HUDEP-2 (cell line): ENCODE measurements around the gene KIR3DL3.
A peak's percentile ranks its signal among the peaks of the same experiment; 100 is the strongest.
"Not testable (repeated sequence)": the region's sequence is repeated elsewhere in the genome, so short reads cannot be mapped to it uniquely, and the experiment has no call there.

Experiments
- DNase-seq, 76 experiments: peaks; one replicate each; lab custom pipeline; 2025; ENCODE audit not compliant: unreplicated experiment in 76 of 76; lab: John Stamatoyannopoulos, UW

Gene KIR3DL3

DNA sequence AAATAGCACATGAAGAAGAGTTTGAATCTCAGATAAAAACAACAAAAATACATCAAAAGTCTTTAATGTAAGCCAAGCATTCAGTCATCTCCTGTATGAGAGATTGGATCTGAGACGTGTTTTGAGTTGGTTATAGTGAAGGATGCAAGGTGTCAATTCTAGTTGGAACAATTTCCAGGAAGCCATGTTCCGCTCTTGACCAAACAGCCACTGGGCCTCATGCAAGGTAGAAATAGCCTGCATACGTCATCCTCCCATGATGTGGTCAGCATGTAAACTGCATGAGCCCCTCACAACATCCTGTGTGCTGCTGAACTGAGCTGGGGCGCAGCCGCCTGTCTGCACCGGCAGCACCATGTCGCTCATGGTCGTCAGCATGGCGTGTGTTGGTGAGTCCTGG is at the start of gene KIR3DL3:
KIR3DL3 (plus strand) TSS at position 301 of the 400 bp plus-strand sequence; CDS start at position 356, 55 bp downstream.
- DNase-seq, result no peak

DNA sequence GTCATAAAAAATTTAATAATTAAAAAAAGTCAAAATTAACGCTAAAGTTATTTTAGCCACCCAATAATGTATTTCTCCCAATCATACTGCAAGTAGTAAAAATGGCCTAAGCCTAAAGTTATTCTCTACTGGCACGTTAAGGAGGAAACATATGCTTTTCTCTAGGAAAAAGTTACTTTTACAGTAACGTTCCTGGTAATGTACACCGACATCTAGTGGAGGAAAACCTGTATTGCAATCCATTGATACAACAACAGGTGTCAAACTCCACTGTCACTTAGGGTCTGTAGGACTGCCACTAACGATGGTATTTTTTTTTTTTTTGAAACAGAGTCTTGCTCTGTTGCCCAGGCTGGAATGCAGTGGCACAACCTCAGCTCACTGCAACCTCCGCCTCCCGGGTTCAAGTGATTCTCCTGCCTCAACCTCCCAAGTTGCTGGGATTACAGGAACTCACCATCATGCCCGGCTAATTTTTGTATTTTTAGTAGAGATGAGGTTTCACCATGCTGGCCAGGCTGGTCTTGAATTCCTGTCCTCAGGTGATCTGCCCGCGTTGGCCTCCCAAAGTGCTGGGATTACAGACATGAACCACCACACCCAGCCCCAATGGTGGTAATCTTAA is 47.9 kb upstream of the KIR3DL3 start:
- DNase-seq, result peak in 14 of 76 experiments; percentile 13 to 65 (median 31)

DNA sequence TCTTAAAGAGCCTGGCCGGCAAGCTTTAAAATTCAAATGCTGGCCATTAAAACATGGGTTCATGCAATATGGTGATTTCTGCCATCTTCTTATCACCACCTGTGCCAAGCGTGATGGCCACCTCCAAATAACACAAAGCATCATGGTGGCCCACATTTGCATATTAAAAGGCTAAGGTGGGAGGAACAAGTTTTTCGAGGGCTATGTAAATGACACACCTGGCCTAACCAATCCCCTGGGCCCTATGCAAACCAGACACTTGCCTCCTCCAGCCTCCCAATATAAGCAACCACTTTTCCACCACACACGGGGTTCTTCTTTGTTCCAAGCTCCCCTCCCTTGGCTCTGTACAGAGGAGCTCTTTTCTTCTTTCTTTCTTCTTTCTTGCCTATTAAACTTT is 47.0 kb upstream of the KIR3DL3 start:
- no peak for DNase-seq

DNA sequence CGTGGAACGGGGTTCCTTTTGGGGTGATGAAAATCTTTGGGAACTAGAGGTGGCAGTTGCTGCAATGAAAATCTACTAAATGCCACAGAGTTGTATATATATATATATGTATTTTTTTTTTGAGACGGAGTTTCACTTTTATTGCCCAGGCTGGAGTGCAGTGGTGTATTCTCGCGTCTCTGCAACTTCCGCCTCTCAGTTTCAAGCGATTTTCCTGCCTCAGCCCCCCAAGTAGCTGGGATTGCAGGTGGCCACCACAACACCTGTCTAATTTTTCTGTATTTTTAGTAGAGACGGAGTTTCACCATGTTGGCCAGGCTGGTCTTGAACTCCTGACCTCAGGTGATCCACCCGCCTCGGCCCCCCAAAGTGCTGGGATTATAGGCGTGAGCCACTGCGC is 42.6 kb upstream of the KIR3DL3 start:
- not testable (repeated sequence) for DNase-seq

DNA sequence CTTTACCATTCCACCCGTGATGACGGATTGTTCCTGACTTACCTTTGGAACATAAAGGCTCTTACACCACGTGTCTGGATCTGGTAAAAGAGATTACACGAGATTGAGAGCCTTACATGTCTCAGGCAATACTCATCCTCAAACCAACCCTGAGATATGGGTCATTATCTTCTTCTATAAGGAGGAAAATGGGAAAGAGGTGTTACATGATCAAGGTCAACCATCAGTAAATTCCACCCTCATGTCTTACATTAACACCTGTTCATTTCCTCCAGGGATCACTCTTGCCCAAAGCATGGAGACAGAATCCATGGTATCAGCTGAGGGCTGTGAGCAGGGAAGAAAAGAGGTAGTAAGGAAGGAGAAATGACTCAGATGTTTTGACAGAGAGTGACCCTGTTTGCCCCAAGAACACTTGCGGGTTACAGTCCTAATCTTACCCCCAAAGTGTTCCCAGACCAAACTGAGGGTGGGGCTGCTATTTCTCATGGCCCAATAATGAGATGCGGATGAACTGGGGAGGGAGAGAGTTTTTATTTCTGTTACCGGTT is 41.9 kb upstream of the KIR3DL3 start:
- no peak for DNase-seq

DNA sequence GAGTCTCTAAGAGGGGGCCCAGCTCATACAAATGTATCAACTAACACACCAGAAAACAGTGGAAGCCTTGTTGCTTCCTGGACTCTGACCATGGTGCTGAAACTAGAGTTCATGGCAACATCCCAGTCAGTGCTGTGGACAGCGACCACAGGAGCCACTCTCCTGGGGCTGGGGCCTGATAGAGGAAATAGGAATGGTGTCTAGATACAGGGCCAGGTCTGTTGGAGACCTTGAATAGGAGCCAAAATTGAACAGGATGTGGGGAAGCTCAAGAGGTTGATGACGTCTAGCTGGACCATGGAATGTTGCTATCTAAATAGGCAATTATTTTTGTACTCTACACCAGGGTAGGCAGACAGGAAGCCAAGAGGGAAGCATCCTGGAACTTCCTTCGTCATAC is 39.7 kb upstream of the KIR3DL3 start:
- peak in 44 of 76 experiments; percentile 5 to 72 (median 23) for DNase-seq

DNA sequence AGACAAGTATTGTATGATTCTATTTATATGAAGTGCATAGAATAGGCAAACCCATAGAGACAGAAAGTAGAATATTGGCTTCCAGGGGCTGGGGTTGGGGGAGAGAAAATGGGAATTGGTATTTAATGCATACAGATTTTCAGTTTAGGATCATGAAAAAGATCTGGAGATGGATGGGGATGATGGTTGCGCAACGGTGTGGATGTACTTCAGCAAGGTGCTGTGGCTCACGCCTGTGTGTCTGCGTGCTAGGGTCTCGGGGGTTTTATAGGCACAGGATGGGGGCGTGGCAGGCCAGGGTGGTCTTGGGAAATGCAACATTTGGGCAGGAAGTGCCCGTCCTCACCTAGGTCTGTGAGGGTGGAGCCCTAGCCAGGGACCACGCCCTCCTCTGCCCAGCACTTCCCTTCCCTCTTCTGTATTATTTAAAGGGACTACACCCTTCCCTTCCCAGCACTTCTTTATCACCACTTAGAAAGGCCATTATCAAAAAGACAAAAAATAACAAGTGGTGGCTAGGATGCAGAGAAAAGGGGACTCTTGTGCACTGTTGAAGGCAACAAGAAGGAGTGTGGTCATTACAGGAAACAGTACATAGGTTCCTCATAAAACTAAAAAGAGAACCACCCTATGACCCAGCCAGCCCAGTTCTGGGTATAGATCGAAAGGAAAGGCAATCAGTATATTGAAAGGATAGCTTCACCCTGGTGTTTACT is 32.5 kb upstream of the KIR3DL3 start:
- DNase-seq, result peak in 3 of 76 experiments; percentile 10 to 24 (median 13)

DNA sequence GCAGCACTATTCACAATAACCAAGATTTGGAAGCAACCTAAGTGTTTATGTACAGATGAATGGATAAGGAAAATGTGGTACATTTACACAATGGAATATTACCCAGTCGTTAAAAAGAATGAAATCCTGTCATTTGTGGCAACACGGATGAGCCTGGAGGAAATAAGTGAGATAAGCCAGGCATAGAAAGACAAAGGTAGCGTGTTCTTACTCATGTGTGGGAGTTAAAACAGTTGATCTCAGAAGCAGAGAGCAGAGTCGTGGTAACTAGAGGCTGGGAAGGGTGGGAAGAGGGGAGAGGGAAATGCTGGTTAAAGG is 32.0 kb upstream of the KIR3DL3 start:
- no peak for DNase-seq

DNA sequence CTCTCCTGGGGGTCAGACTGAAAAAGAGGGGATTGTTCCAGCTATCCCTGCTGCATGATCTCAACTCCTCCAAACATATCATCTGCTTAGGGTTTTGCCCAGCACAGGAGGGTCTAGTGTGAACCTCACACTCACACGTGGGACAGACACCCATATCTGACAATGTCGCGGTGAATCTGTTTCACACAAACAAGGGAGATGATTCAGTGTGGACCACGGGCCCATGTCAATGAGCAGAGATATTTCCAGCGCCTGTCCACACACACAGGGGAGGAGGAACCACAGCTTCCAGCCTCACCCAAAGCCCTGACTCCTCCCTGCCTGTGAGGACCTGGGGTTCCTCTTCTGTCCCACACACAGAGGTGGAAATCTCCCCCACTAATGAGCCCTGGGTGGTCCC is 29.6 kb upstream of the KIR3DL3 start:
- peak in 1 of 76 experiments; percentile 11 for DNase-seq

DNA sequence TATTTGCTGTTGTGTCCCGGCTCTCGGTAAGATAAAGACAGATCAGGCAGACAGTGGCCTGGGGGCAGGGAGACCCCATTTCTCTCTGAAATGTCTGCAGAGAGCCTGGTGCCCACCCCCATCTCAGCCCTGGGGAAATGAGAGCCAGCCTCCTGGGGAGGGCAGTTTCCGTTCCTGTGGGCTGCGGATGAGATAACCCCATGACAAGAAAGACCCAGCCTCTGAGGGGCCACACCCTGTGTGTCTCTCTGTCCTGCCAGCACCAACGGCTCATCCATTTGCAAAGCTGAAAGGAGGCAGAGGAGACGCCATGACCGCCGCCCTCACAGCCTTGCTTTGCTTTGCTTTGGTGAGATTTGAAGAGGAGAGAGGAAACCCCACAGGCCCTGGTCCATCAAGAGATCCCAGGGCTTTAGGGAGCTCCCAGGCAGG is 28.1 kb upstream of the KIR3DL3 start:
- DNase-seq, result peak in 63 of 76 experiments; percentile 11 to 75 (median 44)

DNA sequence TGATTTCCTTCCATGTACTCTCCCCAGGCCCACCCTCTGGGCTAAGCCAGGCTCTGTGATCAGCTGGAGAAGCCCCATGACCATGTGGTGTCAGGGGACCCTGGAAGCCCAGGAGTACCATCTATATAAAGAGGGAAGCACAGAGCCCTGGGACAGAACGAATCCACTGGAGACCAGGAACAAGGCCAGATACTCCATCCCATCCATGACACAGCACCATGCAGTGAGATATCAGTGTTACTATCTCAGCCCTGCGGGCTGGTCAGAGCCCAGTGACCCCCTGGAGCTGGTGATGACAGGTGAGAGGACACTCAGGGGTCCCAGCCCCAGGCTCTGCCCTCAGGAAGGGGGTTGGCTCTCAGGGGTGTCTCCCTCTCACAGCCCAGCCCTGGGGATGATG is 27.5 kb upstream of the KIR3DL3 start:
- DNase-seq, result peak in 1 of 76 experiments; percentile 3

DNA sequence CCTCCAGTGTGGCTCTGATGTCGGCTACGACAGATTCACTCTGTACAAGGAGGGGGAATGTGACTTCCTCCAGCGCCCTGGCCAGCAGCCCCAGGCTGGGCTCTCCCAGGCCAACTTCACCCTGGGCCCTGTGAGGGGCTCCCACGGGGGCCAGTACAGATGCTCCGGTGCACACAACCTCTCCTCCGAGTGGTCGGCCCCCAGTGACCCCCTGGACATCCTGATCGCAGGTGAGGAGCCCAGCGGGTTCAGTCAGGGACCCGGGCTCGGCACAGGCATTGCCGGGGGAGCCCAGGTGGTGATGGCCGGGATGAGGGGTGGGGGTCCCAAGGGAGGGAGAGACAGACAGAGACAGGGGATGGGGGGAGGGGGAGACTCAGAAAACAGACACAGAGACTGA is 26.5 kb upstream of the KIR3DL3 start:
- DNase-seq, result not testable (repeated sequence)

DNA sequence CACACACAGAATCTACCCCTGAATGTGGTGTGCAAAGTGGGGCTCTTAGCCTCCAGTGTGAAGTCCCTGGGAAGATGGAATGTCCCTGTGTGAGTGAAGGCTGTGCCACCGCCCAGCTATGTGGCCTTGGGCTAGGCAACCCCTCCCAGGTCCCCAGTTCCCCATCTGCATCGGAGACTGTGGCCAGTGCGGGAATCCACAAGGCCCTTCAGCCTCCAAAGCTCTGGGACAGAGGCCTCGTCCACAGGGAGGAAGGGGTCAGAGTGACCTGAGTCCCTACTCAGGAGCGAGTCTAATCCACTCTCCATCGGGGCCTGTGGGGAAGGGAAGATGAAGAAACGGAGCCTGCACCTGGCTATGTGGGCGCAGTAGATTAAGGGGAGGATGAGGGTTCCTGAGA is 19.3 kb upstream of the KIR3DL3 start:
- no peak for DNase-seq

DNA sequence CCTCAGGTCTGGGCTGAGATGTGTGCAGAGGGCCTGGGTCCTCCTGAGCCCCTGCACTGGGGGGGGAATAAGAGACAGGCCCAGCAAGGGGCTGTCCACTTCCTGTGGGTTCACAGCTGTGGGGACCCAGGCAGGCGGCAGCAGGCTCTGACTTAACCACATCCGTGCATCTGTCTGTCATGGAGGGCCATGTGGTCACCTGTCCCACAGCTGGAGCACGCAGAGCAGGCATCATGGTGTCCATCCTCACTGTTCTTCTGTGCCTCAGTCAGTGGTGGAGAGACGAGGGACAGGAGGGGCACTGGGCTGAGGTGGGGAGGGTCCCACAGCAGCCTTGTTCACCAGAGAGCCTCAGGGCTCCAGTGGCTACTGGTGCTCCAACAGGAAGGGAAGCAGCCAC is 16.3 kb upstream of the KIR3DL3 start:
- no peak for DNase-seq

DNA sequence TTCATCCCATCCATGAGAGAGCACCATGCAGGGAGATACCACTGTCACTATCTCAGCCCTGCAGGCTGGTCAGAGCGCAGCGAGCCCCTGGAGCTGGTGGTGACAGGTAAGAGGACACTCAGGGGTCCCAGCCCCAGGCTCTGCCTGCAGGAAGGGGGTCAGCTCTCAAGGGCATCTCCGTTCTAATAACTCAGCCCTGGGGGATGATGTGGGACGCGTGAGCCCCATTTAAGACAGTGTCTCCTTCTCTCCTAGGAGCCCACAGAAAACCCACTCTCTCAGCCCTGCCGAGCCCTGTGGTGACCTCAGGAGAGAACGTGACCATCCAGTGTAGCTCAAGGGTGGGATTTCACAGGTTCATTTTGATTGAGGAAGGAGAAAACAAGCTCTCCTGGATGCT is 15.5 kb upstream of the KIR3DL3 start:
- no peak for DNase-seq

DNA sequence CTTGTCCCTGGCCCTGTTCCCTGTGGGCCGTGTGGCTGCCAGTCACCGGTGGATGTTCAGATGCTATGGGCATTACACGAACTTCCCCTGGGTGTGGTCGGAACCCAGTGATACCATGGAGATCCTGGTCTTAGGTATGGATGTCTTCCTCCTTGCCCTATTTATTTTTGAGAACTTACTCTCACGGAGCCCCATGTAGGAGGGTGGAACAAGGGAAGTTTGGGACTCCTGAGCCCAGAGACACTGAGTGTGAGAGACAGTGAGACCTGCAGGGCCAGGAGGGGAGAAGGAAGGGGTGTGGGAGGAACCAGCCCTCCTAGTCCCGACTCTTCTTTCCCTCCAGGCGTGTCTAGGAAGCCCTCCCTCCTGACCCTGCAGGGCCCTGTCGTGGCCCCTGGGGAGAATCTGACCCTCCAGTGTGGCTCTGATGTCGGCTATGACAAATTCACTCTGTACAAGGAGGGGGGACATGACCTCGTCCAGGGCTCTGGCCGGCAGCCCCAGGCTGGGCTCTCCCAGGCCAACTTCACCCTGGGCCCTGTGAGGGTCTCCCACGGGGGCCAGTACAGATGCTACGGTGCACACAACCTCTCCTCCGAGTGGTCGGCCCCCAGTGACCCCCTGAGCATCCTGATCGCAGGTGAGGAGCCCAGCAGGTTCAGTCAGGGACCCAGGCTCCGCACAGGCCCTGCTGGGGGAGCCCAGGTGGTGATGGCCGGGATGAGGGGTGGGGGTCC is 14.9 kb upstream of the KIR3DL3 start:
- DNase-seq, result no peak

DNA sequence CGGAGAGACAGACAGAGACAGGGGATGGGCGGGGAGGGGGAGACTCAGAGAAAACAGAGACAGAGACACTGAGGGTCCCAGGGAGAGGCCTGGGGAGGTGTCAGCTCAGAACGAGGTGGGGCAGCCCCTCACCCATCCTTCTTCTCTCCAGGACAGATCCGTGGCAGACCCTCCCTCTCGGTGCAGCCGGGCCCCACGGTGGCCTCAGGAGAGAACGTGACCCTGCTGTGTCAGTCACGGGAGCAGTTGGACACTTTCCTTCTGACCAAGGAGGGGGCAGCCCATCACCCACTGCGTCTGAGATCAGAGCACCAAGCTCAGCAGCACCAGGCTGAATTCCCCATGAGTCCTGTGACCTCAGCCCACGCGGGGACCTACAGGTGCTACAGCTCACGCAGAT is 14.3 kb upstream of the KIR3DL3 start:
- not testable (repeated sequence) for DNase-seq

DNA sequence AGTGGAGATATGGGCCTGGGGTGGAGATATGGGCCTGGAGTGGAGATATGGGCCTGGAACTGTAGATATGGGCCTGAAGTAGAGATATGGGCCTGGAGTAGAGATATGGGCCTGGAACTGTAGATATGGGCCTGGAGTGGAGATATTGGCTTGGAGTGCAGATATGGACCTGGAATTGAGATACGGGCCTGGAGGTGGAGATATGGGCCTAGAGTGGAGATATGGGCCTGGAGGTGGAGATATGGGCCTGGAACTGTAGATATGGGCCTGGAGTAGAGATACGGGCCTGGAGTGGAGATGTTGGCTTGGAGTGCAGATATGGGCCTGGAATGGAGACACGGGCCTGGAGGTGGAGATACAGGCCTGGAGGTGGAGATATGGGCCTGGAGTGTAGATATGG is 402 bp downstream of the KIR3DL3 start:
- no peak for DNase-seq

DNA sequence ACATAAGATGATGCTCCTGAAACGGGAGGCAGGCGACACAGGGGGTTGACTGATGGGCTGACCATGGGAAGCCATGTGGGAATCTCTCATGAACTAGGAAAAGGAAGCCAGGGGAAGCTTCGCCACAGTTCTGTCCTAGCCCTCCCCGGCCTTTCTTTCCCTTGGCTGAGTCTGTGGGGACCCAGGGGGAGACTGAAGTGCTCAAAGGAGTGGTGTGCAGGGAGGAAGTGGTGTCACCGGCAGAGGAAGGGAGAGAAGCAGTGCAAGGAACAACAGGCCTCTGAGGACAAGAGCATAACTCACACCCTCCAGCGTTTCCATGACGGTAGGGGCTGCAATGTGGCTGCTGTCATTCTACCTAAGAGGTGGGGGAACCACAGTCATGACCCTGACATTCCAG is 1.1 kb downstream of the KIR3DL3 start:
- no peak for DNase-seq

DNA sequence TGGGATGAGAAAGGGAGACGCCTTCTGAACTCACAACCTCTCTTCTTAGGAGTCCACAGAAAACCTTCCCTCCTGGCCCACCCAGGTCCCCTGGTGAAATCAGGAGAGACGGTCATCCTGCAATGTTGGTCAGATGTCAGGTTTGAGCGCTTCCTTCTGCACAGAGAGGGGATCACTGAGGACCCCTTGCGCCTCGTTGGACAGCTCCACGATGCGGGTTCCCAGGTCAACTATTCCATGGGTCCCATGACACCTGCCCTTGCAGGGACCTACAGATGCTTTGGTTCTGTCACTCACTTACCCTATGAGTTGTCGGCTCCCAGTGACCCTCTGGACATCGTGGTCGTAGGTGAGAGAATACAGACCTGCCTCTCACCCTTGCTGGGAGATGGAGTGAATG is 3.3 kb downstream of the KIR3DL3 start:
- no peak for DNase-seq

DNA sequence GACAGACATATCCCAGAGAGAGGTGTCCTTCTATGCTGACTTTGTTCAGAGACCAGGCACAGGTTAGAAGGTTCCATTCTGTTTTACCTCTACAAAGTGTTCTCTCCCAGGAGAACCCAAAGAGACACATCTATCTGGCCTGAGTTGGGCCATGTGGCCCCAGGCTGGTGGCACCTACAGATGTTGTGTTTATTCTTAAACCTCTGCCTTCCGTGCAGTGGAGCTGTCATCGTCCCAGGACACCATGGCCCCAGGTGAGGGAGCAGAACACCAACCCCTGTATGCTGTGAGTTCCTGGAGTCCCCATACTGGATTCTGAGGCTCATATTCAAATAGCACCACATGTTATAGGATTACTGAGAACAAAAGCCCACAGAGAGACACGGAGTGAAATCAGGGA is 3.9 kb downstream of the KIR3DL3 start:
- DNase-seq, result no peak
